SU-DHL-6 (cell line): Measurements from ENCODE around the gene C4BPB.

ENCODE experiments used
- H2AFZ ChIP-seq: fragments of 200-600 bp; sonication (generic); 2 replicates; pipeline ENCODE4 v1.6.1; 2014; ENCODE audit warnings: low read depth, mild to moderate bottlenecking, moderate library complexity, mixed read lengths, antibody characterized with exemption, low read length; ENCODE audit not compliant: severe bottlenecking
- H3F3A ChIP-seq: fragments of 200-600 bp; shearing (Covaris generic); 2 replicates; pipeline ENCODE4 v1.6.0; 2016; ENCODE audit warnings: antibody characterized with exemption, mild to moderate bottlenecking; ENCODE audit not compliant: insufficient read depth
- H3K27ac ChIP-seq: fragments of 200-600 bp; sonication (generic); 2 replicates; pipeline ENCODE4 v1.5.1; 2016; ENCODE audit warnings: low read depth, mild to moderate bottlenecking, low read length, moderate library complexity, mixed read lengths
- H3K27me3 ChIP-seq: fragments of 200-600 bp; sonication (generic), shearing (Covaris generic); 2 replicates; pipeline ENCODE4 v1.6.0; 2014; ENCODE audit warnings: mild to moderate bottlenecking, low read length
- H3K36me3 ChIP-seq: fragments of 200-600 bp; sonication (generic); 2 replicates; pipeline ENCODE4 v1.6.1; 2014; ENCODE audit warnings: mild to moderate bottlenecking, low read length, mixed read lengths
- H3K4me2 ChIP-seq: fragments of 300-600, 200-600 bp; shearing (Covaris generic), sonication (generic); 2 replicates; pipeline ENCODE4 v1.6.0; 2014; ENCODE audit warnings: low read length, low read depth, mild to moderate bottlenecking; ENCODE audit not compliant: poor library complexity, severe bottlenecking
- H3K4me3 ChIP-seq: fragments of 200-600 bp; sonication (generic); 2 replicates; pipeline ENCODE4 v1.5.1; 2014; ENCODE audit warnings: antibody characterized with exemption, low read length, mild to moderate bottlenecking, mixed read lengths; ENCODE audit not compliant: insufficient read depth, poor library complexity, severe bottlenecking
- H3K79me2 ChIP-seq: fragments of 200-600 bp; sonication (generic); 2 replicates; pipeline ENCODE4 v1.6.1; 2014; ENCODE audit warnings: mild to moderate bottlenecking, low read length, moderate library complexity; ENCODE audit not compliant: insufficient read depth
- H3K9ac ChIP-seq: fragments of 200-600 bp; sonication (generic); 2 replicates; pipeline ENCODE4 v1.7.0; 2014; ENCODE audit warnings: mild to moderate bottlenecking, low read length
- H3K9me2 ChIP-seq: fragments of 200-600 bp; sonication (generic); replicated peaks from 2 replicates; pipeline ENCODE4 v1.6.1; 2014; ENCODE audit warnings: low read length; ENCODE audit not compliant: insufficient read depth
- H3K9me3 ChIP-seq: fragments of 200-600 bp; sonication (generic); 2 replicates; pipeline ENCODE4 v1.6.1; 2014; ENCODE audit warnings: low read length, mixed read lengths; ENCODE audit not compliant: insufficient read depth
- H4K20me1 ChIP-seq: fragments of 200-600 bp; sonication (generic); 2 replicates; pipeline ENCODE4 v1.6.1; 2014; ENCODE audit warnings: low read depth, mild to moderate bottlenecking, antibody characterized with exemption, low read length, moderate library complexity, mixed read lengths
- EZH2phosphoT487 ChIP-seq: fragments of 200-600 bp; sonication (generic), shearing (Covaris generic); conservative IDR thresholded peaks from 2 replicates; pipeline ENCODE4 v1.6.1; 2018; ENCODE audit warnings: mild to moderate bottlenecking, antibody characterized with exemption, low read length, moderate library complexity, mixed read lengths
- TF ChIP-seq, protein P1 (sequence below): fragments of 200-600 bp; sonication (generic); IDR thresholded peaks from one replicate; pipeline ENCODE4 v1.5.1; 2017; ENCODE audit warnings: antibody characterized with exemption, mild to moderate bottlenecking, low read length, moderate library complexity; ENCODE audit not compliant: insufficient read depth, poor library complexity, severe bottlenecking

The C4BPB gene

DNA sequence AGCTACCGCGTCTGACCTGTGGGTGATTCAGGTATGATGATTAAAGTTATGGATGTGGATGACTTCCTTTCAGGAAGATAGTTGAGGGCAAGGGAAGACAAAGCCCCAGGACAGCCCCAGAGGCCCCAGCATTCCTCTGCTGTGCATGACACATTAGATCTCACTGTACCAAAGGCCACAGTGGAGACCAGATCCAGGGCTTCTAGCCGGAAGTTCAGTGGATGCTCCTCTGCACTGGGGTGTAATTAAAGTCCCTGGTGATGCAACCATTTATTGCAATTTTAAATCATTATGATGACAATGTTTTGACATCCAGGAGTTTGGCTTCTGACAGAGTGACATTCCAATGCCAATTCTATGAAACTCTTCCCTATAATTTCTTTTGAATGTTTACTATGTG is 20.3 kb downstream of the C4BPB start:
- H3K9me2 ChIP-seq = no peaks in the 10 kb centered on the region
- no peak overlapping the region for H3K27ac ChIP-seq
- no peaks in the 10 kb centered on the region for H3K27me3 ChIP-seq
- H3K4me3 ChIP-seq = no peak overlapping the region
- H3K79me2 ChIP-seq = no peaks in the 10 kb centered on the region
- no peaks in the 10 kb centered on the region for H4K20me1 ChIP-seq
- H2AFZ ChIP-seq = no peak overlapping the region
- no peak overlapping the region for H3K4me2 ChIP-seq
- no peak overlapping the region for H3K9ac ChIP-seq
- no peaks in the 10 kb centered on the region for H3K9me3 ChIP-seq
- no peak for TF ChIP-seq EZH2phosphoT487
- TF ChIP-seq, protein P1, sequence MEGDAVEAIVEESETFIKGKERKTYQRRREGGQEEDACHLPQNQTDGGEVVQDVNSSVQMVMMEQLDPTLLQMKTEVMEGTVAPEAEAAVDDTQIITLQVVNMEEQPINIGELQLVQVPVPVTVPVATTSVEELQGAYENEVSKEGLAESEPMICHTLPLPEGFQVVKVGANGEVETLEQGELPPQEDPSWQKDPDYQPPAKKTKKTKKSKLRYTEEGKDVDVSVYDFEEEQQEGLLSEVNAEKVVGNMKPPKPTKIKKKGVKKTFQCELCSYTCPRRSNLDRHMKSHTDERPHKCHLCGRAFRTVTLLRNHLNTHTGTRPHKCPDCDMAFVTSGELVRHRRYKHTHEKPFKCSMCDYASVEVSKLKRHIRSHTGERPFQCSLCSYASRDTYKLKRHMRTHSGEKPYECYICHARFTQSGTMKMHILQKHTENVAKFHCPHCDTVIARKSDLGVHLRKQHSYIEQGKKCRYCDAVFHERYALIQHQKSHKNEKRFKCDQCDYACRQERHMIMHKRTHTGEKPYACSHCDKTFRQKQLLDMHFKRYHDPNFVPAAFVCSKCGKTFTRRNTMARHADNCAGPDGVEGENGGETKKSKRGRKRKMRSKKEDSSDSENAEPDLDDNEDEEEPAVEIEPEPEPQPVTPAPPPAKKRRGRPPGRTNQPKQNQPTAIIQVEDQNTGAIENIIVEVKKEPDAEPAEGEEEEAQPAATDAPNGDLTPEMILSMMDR = no peak
- H3K36me3 ChIP-seq = no peaks in the 10 kb centered on the region
- no peaks in the 10 kb centered on the region for H3F3A ChIP-seq

DNA sequence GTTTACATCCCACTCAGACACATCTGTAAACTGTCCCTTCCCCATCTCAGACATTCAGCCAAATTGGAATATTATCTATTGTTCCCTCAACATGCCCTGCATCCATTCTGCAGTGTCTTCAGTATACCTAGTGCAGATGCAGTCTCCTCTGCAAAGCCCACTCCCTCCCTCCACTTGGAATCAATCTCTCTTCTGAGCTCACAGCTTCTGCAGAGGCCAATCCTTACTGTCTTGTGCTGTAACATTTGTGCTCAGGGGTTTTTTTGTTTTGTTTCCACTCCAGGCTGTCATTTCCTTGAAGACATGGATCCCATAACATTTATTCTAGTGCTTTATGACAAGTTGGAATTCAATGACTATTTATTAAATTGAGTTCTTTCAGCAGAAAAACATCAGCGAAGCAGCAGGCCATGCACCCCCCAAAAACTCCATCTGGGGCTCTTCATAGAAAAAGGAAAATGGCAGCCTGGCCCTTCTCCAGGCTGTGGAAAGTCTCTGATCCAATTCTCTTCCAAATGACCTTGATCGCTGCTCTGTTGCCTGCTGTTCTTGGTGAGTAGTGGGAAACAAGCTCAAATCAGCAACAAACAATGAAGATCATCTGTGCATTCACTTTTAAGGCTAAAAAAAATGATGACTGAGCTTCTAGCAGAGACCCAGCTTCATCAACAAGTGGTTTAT is 24.1 kb downstream of the C4BPB start:
- H4K20me1 ChIP-seq = no peaks in the 10 kb centered on the region
- no peaks in the 10 kb centered on the region for H3K36me3 ChIP-seq
- no peaks in the 10 kb centered on the region for H3F3A ChIP-seq
- H3K27ac ChIP-seq = no peak overlapping the region
- H3K4me2 ChIP-seq = no peak overlapping the region
- H3K9ac ChIP-seq = no peak overlapping the region
- no peak overlapping the region for H2AFZ ChIP-seq
- H3K4me3 ChIP-seq = no peak overlapping the region
- H3K79me2 ChIP-seq = no peaks in the 10 kb centered on the region
- no peak for TF ChIP-seq EZH2phosphoT487
- TF ChIP-seq, protein P1 = no peak
- H3K9me2 ChIP-seq = no peaks in the 10 kb centered on the region
- H3K9me3 ChIP-seq = no peaks in the 10 kb centered on the region
- no peaks in the 10 kb centered on the region for H3K27me3 ChIP-seq

DNA sequence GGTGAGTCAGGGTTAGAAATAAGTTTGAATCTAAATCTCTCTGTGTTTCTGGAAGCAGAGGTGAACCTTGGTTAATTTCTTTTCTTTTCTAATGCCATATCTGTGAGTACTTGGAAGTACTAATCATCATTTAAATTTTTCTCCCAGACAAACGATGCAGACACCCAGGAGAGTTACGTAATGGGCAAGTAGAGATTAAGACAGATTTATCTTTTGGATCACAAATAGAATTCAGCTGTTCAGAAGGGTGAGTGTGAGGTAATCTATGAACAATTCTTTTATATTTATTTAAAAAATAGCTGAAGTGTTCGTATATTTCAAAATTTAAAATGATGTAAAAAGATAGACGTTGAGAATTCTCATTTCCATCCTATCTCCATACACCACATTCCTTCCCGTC is 26.6 kb downstream of the C4BPB start:
- H3K4me2 ChIP-seq = no peak overlapping the region
- H3K9me3 ChIP-seq = no peaks in the 10 kb centered on the region
- H3K9ac ChIP-seq = no peak overlapping the region
- H3K9me2 ChIP-seq = no peaks in the 10 kb centered on the region
- H3K36me3 ChIP-seq = no peaks in the 10 kb centered on the region
- TF ChIP-seq, protein P1 = no peak
- no peak for TF ChIP-seq EZH2phosphoT487
- H3K4me3 ChIP-seq = no peak overlapping the region
- no peaks in the 10 kb centered on the region for H4K20me1 ChIP-seq
- no peaks in the 10 kb centered on the region for H3K79me2 ChIP-seq
- no peaks in the 10 kb centered on the region for H3K27me3 ChIP-seq
- H3F3A ChIP-seq = no peaks in the 10 kb centered on the region
- H3K27ac ChIP-seq = no peak overlapping the region
- no peak overlapping the region for H2AFZ ChIP-seq
